GM18517 (cell line): ENCODE measurements around the gene OR7A10.

Source experiments
- ATAC-seq: cut with Tn5 transposase; IDR thresholded peaks from one replicate; pipeline ENCODE4 v1.9.1; 2021; ENCODE audit warnings: mild to moderate bottlenecking, moderate library complexity; ENCODE audit not compliant: unreplicated experiment

OR7A10 gene

GRCh38 chr19:14848822-14849221 is at the start of gene OR7A10:
TSS of gene OR7A10 (minus strand) at chr19:14848922. CDS start at chr19:14841877, 7,045 bp downstream.
- no peak for ATAC-seq

GRCh38 chr19:14890643-14891379 is 42.1 kb upstream of the OR7A10 start:
- no peak for ATAC-seq

GRCh38 chr19:14889994-14890642 is 41.4 kb upstream of the OR7A10 start:
- no peak for ATAC-seq

GRCh38 chr19:14886032-14886431 is 37.3 kb upstream of the OR7A10 start, which contains the start of gene OR7A17:
TSS of gene OR7A17 (minus strand) at chr19:14886132. CDS start at chr19:14881355, 4,777 bp downstream.
- ATAC-seq = no peak

- no peak for ATAC-seq
Observed at GRCh38 chr19:14871619-14872230, 23.0 kb upstream of the OR7A10 start.

- ATAC-seq = no peak
Observed at GRCh38 chr19:14868497-14868896, 19.8 kb upstream of the OR7A10 start.

GRCh38 chr19:14843578-14843977 is 5.1 kb downstream of the OR7A10 start:
- ATAC-seq = no peak

- no peak for ATAC-seq
Observed at GRCh38 chr19:14843169-14843568, 5.6 kb downstream of the OR7A10 start.

GRCh38 chr19:14840206-14840605 is 8.5 kb downstream of the OR7A10 start:
- ATAC-seq = no peak

- no peak for ATAC-seq
Observed at GRCh38 chr19:14837391-14837790, 11.3 kb downstream of the OR7A10 start.

GRCh38 chr19:14835011-14835410 is 13.7 kb downstream of the OR7A10 start, which contains the start of the genes OR7A5 and OR7C1:
TSS of gene OR7A5 (minus strand) at chr19:14835185. CDS start at chr19:14828241, 6,944 bp downstream.
TSS of gene OR7C1 (minus strand) at chr19:14835185. CDS start at chr19:14800136, 35,049 bp downstream.
- no peak for ATAC-seq

GRCh38 chr19:14830702-14831101 is 18.0 kb downstream of the OR7A10 start:
- no peak for ATAC-seq

- no peak for ATAC-seq
Observed at GRCh38 chr19:14826006-14826405, 22.7 kb downstream of the OR7A10 start.

GRCh38 chr19:14821937-14822336 is 26.8 kb downstream of the OR7A10 start:
- no peak for ATAC-seq

- ATAC-seq = no peak
Observed at GRCh38 chr19:14818588-14818987, 30.1 kb downstream of the OR7A10 start.

GRCh38 chr19:14817052-14817451 is 31.7 kb downstream of the OR7A10 start:
- no peak for ATAC-seq

GRCh38 chr19:14814982-14815652 is 33.6 kb downstream of the OR7A10 start:
- no peak for ATAC-seq

GRCh38 chr19:14809272-14810057 is 39.3 kb downstream of the OR7A10 start:
- no peak for ATAC-seq

GRCh38 chr19:14804765-14805164 is 44.0 kb downstream of the OR7A10 start:
- no peak for ATAC-seq

- ATAC-seq = no peak
Observed at GRCh38 chr19:14798760-14799159, 50.0 kb downstream of the OR7A10 start.
